Ishikawa (cell line): ENCODE results near the gene CFD.

Experiments used
- CEBPB ChIP-seq: IDR thresholded peaks from 2 replicates; pipeline ENCODE4 v1.6.1; 2012
- CREB1 ChIP-seq: IDR thresholded peaks from 2 replicates; pipeline ENCODE4 v1.6.1; 2012; ENCODE audit warnings: low read depth
- EGR1 ChIP-seq: IDR thresholded peaks from 2 replicates; pipeline ENCODE4 v1.6.1; 2012
- EP300 ChIP-seq: IDR thresholded peaks from 2 replicates; pipeline ENCODE4 v1.6.1; 2012; ENCODE audit warnings: borderline replicate concordance
- FOXM1 ChIP-seq: IDR thresholded peaks from 2 replicates; pipeline ENCODE4 v1.6.1; 2012; ENCODE audit warnings: low read depth, borderline replicate concordance
- MAX ChIP-seq: IDR thresholded peaks from 2 replicates; pipeline ENCODE4 v1.6.1; 2012
- NFIC ChIP-seq: IDR thresholded peaks from 2 replicates; pipeline ENCODE4 v1.6.1; 2012
- RAD21 ChIP-seq: IDR thresholded peaks from 2 replicates; pipeline ENCODE4 v1.6.1; 2012; ENCODE audit warnings: low read depth
- TAF1 ChIP-seq: IDR thresholded peaks from 2 replicates; pipeline ENCODE4 v1.6.1; 2012; ENCODE audit warnings: low read depth, mild to moderate bottlenecking
- TCF12 ChIP-seq: IDR thresholded peaks from 2 replicates; pipeline ENCODE4 v1.6.1; 2012; ENCODE audit warnings: low read depth
- TEAD4 ChIP-seq: IDR thresholded peaks from 2 replicates; pipeline ENCODE4 v1.6.1; 2012
- USF1 ChIP-seq: IDR thresholded peaks from 2 replicates; pipeline ENCODE4 v1.6.1; 2012
- YY1 ChIP-seq: IDR thresholded peaks from 2 replicates; pipeline ENCODE4 v1.6.1; 2012; ENCODE audit warnings: low read depth
- ZBTB7A ChIP-seq: IDR thresholded peaks from 2 replicates; pipeline ENCODE4 v1.6.1; 2012; ENCODE audit warnings: low read depth
- TF ChIP-seq, protein P1 (sequence below): IDR thresholded peaks from 2 replicates; pipeline ENCODE4 v1.6.1; 2012; ENCODE audit warnings: low read depth, mild to moderate bottlenecking

CFD gene

DNA sequence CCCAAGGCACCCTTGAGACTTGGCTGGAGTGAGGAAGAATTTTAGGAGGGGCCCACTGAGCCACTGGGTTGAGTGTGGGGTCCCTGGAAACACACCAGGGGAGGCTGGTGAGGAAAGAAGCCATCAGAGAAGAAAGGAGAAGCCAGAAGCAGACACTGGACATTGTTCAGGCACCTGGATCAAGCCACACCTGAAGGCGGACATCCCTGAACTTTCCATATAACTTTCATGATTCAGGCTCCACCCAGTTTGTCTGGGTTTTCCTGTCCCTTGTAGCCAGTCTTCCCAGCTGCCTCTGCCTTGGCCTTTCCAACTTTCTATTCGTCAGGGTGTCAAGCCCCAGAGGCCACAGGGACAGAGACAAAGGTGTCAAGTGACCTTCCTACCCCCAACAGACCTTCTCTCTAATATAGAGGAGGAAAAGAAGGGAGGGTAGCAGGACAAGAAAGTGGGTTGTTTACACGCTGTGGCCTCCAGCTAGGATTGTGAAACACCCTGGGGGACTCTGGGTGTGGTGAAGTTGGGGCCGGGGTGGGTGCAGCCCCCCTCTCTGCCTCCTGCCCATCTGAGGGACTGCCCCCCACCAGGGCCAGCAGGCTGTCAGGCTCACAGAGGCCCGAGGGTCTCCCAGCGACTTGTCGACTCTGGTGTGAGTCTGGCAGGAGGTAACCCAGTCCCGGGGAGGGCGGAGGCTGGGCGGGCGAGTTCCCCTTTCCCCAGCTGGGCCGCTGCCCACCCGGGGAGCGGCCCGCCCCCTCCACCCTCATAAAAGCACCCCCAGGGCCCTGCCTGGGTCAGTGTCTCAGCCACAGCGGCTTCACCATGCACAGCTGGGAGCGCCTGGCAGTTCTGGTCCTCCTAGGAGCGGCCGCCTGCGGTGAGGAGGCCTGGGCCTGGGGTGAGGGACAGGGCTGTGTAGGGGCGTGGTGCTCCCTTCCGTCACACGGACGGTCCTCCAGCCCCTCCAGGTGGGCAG lies at the start of gene CFD:
Gene CFD, plus strand, starts transcription at position 797 of the 976 bp plus-strand sequence. Its CDS starts 26 bp downstream, at position 823.
- TF ChIP-seq TCF12 = no peak; the same call in 1 of the 2 replicates
- TF ChIP-seq EP300 = no peak
- no peak for TF ChIP-seq CREB1
- TF ChIP-seq CEBPB = peak; percentile 26; the same call in 1 of the 2 replicates
- 0 out of 2 replicates have a peak, but pooled peaks have one; percentile 28 for TF ChIP-seq ZBTB7A
- TF ChIP-seq FOXM1 = no peak
- TF ChIP-seq NFIC = no peak
- no peak for TF ChIP-seq EGR1
- no peak for TF ChIP-seq YY1

GRCh38 chr19:810077-810855 lies 49.2 kb upstream of the CFD start:
- TF ChIP-seq NFIC (0 out of 2 replicates have a peak, but pooled peaks have one; percentile 10), CREB1 (no peak)

DNA sequence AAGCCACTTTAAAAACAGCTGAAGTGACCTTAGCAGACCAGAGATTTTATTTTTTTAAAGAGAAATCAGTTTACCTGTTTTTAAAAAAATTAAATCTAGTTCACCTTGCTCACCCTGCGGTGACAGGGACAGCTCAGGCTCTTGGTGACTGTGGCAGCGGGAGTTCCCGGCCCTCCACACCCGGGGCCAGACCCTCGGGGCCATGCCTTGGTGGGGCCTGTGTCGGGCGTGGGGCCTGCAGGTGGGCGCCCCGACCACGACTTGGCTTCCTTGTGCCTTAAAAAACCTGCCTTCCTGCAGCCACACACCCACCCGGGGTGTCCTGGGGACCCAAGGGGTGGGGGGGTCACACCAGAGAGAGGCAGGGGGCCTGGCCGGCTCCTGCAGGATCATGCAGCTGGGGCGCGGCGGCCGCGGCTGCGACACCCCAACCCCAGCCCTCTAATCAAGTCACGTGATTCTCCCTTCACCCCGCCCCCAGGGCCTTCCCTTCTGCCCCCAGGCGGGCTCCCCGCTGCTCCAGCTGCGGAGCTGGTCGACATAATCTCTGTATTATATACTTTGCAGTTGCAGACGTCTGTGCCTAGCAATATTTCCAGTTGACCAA lies 48.5 kb upstream of the CFD start:
- TF ChIP-seq USF1 (0 out of 2 replicates have a peak, but pooled peaks have one; percentile 11), EGR1 (no peak)

GRCh38 chr19:811506-812048 lies 47.9 kb upstream of the CFD start:
- TF ChIP-seq TEAD4 = no peak
- TF ChIP-seq CREB1 = no peak

DNA sequence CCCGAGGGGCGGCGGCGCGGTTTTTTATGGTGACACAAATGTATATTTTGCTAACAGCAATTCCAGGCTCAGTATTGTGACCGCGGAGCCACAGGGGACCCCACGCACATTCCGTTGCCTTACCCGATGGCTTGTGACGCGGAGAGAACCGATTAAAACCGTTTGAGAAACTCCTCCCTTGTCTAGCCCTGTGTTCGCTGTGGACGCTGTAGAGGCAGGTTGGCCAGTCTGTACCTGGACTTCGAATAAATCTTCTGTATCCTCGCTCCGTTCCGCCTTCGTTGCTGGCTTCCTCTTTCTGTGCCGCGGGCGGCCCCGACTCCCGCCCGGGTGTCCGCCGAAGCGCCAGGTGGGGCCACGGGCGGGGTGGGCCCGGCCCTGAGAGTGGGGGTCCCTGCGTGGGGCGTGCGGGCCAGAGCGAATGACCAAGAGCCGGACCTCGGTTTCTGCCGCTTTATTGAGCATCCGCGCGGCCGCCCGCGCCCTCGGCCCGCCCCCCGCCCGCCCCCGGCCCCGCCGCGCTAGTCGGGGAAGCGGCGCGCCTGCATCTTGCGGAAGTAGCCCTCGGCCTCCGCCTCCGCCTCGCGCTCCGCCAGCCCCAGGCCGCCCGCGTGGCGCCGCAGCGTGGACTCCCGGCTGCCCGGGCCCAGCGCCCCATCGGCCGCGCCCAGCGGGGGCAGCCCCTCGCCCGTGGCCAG lies 47.3 kb upstream of the CFD start:
- TF ChIP-seq CREB1 (no peak), YY1 (no peak)

- TF ChIP-seq, protein P1, sequence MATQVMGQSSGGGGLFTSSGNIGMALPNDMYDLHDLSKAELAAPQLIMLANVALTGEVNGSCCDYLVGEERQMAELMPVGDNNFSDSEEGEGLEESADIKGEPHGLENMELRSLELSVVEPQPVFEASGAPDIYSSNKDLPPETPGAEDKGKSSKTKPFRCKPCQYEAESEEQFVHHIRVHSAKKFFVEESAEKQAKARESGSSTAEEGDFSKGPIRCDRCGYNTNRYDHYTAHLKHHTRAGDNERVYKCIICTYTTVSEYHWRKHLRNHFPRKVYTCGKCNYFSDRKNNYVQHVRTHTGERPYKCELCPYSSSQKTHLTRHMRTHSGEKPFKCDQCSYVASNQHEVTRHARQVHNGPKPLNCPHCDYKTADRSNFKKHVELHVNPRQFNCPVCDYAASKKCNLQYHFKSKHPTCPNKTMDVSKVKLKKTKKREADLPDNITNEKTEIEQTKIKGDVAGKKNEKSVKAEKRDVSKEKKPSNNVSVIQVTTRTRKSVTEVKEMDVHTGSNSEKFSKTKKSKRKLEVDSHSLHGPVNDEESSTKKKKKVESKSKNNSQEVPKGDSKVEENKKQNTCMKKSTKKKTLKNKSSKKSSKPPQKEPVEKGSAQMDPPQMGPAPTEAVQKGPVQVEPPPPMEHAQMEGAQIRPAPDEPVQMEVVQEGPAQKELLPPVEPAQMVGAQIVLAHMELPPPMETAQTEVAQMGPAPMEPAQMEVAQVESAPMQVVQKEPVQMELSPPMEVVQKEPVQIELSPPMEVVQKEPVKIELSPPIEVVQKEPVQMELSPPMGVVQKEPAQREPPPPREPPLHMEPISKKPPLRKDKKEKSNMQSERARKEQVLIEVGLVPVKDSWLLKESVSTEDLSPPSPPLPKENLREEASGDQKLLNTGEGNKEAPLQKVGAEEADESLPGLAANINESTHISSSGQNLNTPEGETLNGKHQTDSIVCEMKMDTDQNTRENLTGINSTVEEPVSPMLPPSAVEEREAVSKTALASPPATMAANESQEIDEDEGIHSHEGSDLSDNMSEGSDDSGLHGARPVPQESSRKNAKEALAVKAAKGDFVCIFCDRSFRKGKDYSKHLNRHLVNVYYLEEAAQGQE = no peak
- TF ChIP-seq FOXM1 (no peak), YY1 (no peak), TCF12 (no peak), EP300 (no peak), CREB1 (no peak), CEBPB (no peak), USF1 (no peak), TEAD4 (no peak), MAX (no peak), TAF1 (no peak), ZBTB7A (no peak), EGR1 (no peak), NFIC (no peak), RAD21 (no peak)
Measured at GRCh38 chr19:812747-813218, 46.7 kb upstream of the CFD start.
